Measurements from ENCODE around the gene ZSCAN21.

GRCh38 chr7:100019908-100020307 is 29.7 kb upstream of the ZSCAN21 start:
- TF ChIP-seq CTCF (IDR thresholded peaks at IDR 0.05) = no peak
- no peak for TF ChIP-seq POLR2A (IDR thresholded peaks at IDR 0.05)

Measured in heart left ventricle (tissue), 13 donors.